Esophagus muscularis mucosa (tissue), 4 donors: Measurements from ENCODE around the gene CD22. TPM values are rescaled to one million over a fixed set of nuclear protein-coding genes. Genes with fewer than 3 reads are reported as not detected.

Experiments
- DNase-seq: peaks from one replicate; pipeline ENCODE4 v3.0.0-alpha.2; 2017; ENCODE audit errors: extremely low spot score
- H3K27ac ChIP-seq, 4 donors: fragments of 200-600 bp; sonication (generic); replicated peaks in 1 of 4; 1 replicate in 3 of 4; 2 replicates in 1 of 4; pipeline ENCODE4 v1.5.1; 2016 to 2019; ENCODE audit warnings: mild to moderate bottlenecking in 1 of 4
- H3K27me3 ChIP-seq, 4 donors: fragments of 200-600 bp; sonication (generic); one replicate each; pipeline versions ENCODE4 v1.5.1 to v1.6.0; 2016 to 2019
- H3K36me3 ChIP-seq, 4 donors: fragments of 200-600 bp; sonication (generic); one replicate each; pipeline ENCODE4 v1.5.1; 2016 to 2019
- H3K4me1 ChIP-seq, 4 donors: fragments of 200-600 bp; sonication (generic); one replicate each; pipeline ENCODE4 v1.5.1; 2016 to 2019
- H3K4me3 ChIP-seq, 4 donors: fragments of 200-600 bp; sonication (generic); 1 replicate in 2 of 4; 2 replicates in 2 of 4; pipeline ENCODE4 v1.5.1; 2016 to 2019; ENCODE audit warnings: mild to moderate bottlenecking in 4 of 4, moderate library complexity in 1 of 4
- H3K9me3 ChIP-seq, 4 donors: fragments of 200-600 bp; sonication (generic); 1 replicate in 3 of 4; 2 replicates in 1 of 4; pipeline ENCODE4 v1.5.1; 2016 to 2019
- EP300 ChIP-seq: sonication (generic); formaldehyde crosslinking; IDR thresholded peaks from one replicate; pipeline ENCODE4 v1.6.1; 2017; ENCODE audit warnings: antibody characterized with exemption
- POLR2A ChIP-seq: fragments of 450-650 bp; IDR thresholded peaks from one replicate; pipeline ENCODE4 v1.6.1; 2017; ENCODE audit warnings: antibody characterized with exemption, moderate library complexity, mild to moderate bottlenecking, low read depth
- POLR2AphosphoS5 ChIP-seq, 2 donors: sonication (generic); formaldehyde crosslinking; IDR thresholded peaks; one replicate each; pipeline ENCODE4 v1.6.1; 2017; ENCODE audit warnings: antibody characterized with exemption in 2 of 2
- WGBS: methylation state at CpG from one replicate; pipeline ENCODE4 v1.1.5; 2018; 5-methylcytosine and 5-hydroxymethylcytosine counted together
- intact Hi-C: fragments of 100-400 bp; cut with DNase I; formaldehyde crosslinking; loops from one replicate; pipeline ENCODE4 v1.15.1; 2023
- total RNA-seq, 4 donors: library from RNA; depleted of rRNA; stranded (reverse); fragments of >200 nt; gene quantifications; one replicate each; pipeline versions ENCODE4 v1.1.0 to v1.2.1, GENCODE V29; 2016
- TF ChIP-seq, protein P1 (sequence below), 3 experiments: fragments of 200-600 bp in 2 of 3; fragments of 450-650 bp in 1 of 3; sonication (generic) in 2 of 3; IDR thresholded peaks; one replicate each; pipeline ENCODE4 v1.5.1; 2017 to 2019; ENCODE audit warnings: antibody characterized with exemption in 3 of 3, mild to moderate bottlenecking in 2 of 3, moderate library complexity in 1 of 3

Gene CD22
- total RNA-seq, 4 donors from 2014 or later, result 2.3 to 12.5 (median 3.7) TPM

DNA sequence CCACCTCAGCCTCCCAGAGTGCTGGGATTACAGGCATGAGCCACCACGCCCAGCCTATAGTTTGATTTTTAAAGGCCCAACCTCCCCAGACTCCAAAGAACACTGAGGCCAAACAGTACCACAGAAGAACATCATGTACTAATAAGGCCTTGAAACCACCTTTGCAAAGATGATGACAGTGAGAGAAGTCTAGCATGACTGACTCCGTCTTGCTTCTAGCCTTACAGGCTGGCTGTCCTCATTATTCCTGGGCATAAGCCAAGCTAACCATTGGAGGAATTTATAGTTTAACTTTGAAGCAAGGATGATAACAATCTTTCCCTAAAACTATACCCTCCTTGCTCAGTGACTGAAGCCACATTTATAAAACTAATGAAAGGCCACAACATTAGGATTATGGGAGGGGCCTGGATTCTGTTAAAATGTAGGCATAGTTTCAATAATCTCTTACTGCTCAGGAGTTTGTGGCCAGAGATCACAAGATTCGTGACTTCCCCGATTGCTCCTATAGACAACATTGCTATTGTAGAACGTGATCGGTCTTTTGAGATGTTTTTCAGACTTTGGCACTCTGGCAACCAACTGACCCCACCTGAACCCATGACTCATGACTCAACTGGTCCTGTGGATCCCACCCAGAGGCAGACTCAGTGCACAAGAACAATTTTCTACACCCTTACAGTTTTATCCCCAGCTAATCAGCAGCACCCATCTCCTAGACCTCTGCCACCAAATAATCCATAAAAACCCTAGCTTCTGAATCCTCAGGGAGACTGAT, 59.5 kb downstream of the CD22 start:
- Histone ChIP-seq H3K9me3 (no peaks in the 10 kb centered on the region), H3K27ac (no peak overlapping the region), H3K36me3 (no peaks in the 10 kb centered on the region), H3K4me1 (no peaks in the 10 kb centered on the region), H3K27me3 (peaks cover 0 to 14% (median 0%) of the 10 kb centered on the region in 4 donors), H3K4me3 (no peak overlapping the region)
- no peak for TF ChIP-seq EP300
- no peak for TF ChIP-seq POLR2AphosphoS5 (IDR thresholded peaks at IDR 0.05)
- no peak for TF ChIP-seq POLR2A
- TF ChIP-seq, protein P1, sequence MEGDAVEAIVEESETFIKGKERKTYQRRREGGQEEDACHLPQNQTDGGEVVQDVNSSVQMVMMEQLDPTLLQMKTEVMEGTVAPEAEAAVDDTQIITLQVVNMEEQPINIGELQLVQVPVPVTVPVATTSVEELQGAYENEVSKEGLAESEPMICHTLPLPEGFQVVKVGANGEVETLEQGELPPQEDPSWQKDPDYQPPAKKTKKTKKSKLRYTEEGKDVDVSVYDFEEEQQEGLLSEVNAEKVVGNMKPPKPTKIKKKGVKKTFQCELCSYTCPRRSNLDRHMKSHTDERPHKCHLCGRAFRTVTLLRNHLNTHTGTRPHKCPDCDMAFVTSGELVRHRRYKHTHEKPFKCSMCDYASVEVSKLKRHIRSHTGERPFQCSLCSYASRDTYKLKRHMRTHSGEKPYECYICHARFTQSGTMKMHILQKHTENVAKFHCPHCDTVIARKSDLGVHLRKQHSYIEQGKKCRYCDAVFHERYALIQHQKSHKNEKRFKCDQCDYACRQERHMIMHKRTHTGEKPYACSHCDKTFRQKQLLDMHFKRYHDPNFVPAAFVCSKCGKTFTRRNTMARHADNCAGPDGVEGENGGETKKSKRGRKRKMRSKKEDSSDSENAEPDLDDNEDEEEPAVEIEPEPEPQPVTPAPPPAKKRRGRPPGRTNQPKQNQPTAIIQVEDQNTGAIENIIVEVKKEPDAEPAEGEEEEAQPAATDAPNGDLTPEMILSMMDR (IDR thresholded peaks at IDR 0.05), result no peak
- WGBS, result 76% methylated on average over 6 of the region's 6 CpGs
- intact Hi-C loops, result no loop called here
- peak; percentile 91 for DNase-seq

DNA sequence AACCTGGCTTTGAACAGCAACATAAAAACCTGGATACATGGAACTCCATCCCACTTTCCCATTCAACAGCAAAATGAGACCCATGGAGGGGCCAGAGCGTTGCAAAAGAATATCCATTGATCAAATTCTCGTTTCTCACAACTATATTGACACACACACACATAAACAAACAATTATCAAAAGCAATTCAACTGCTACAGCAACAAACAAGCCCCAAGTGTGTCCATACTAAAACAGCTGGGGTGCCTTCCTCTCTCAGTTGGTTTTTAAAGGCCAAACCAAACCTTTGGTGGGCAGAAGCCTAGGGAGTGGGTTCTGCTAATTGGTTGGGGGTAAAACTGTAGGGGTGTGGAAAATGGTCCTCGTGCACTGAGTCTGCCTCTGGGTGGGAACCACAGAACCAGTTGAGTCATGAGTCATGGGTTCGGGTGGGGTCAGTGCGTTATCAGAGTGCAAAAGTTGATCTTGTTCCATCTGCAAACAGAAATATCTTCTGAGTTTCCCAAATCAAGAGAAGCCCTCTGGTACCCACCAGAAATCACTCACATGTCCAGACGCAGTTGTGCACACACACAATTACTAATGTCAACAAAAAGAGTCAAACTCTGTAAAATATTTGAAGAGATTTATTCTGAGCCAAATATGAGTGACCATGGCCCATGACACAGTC, 60.3 kb downstream of the CD22 start:
- Histone ChIP-seq H3K27me3 (peaks cover 0 to 10% (median 0%) of the 10 kb centered on the region in 4 donors), H3K27ac (no peak overlapping the region), H3K4me1 (no peaks in the 10 kb centered on the region), H3K36me3 (no peaks in the 10 kb centered on the region), H3K9me3 (no peaks in the 10 kb centered on the region), H3K4me3 (no peak overlapping the region)
- peak; percentile 72 for DNase-seq
- TF ChIP-seq POLR2A, result no peak
- no peak for TF ChIP-seq EP300
- TF ChIP-seq POLR2AphosphoS5 (IDR thresholded peaks at IDR 0.05), result no peak
- intact Hi-C loops, result no loop called here
- WGBS, result 57% methylated on average over 6 of the region's 6 CpGs

DNA sequence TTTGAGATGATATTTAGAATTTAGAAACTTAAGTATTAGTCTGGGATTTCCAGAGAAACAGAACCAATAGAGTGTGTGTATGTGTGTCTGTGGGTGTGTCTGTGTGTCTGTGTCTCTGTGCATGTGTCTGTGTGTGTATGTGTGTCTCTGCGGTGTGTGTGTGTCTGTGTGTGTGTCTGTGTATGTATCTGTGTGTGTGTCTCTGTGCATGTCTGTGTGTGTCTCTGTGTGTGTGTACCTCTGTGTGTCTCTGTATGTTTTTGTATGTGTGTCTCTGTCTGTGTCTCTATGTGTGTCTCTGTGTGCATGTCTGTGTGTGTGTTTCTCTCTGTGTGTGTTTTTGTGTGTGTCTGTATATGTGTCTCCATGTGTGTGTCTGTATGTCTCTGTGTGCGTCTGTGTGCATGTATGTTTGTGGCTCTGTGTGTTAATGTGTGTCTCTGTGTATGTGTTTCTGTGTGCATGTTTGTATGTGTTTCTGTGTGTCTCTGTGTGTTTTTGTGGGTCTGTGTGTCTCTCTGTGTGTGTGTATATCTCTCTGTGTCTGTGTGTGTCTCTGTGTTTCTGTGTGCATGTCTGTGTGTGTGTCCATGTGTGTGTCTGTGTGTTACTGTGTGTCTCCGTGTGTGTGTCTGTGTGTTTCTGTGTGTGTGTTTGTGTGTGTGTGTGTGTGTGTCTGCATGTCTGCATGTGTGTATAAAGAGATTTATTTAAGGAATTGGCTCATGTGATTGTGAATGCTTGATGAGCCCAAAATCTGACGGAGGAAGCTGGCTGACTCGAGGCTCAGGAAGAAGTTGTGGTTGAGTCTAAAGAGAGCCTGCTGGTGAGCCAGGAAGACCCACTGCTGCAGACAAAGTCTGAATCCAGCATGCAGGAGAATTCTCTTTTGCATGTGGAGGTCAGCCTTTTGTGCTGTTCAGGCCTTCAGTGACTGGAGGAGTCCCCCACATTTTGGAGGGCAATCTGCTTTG, 64.0 kb downstream of the CD22 start:
- intact Hi-C loops, result no loop called here
- H3K9me3 ChIP-seq, result no peaks in the 10 kb centered on the region
- 59% methylated on average over 5 of the region's 5 CpGs for WGBS
- H3K4me1 ChIP-seq, result no peaks in the 10 kb centered on the region
- no peak for TF ChIP-seq POLR2A
- TF ChIP-seq EP300, result no peak
- TF ChIP-seq, protein P1 (IDR thresholded peaks at IDR 0.05), result no peak
- TF ChIP-seq POLR2AphosphoS5 (IDR thresholded peaks at IDR 0.05), result no peak
- H3K27ac ChIP-seq, result no peak overlapping the region
- no peak overlapping the region for H3K4me3 ChIP-seq
- H3K36me3 ChIP-seq, result no peaks in the 10 kb centered on the region
- H3K27me3 ChIP-seq, result peaks cover 0 to 9% (median 0%) of the 10 kb centered on the region in 4 donors
- peak; percentile 37 for DNase-seq

DNA sequence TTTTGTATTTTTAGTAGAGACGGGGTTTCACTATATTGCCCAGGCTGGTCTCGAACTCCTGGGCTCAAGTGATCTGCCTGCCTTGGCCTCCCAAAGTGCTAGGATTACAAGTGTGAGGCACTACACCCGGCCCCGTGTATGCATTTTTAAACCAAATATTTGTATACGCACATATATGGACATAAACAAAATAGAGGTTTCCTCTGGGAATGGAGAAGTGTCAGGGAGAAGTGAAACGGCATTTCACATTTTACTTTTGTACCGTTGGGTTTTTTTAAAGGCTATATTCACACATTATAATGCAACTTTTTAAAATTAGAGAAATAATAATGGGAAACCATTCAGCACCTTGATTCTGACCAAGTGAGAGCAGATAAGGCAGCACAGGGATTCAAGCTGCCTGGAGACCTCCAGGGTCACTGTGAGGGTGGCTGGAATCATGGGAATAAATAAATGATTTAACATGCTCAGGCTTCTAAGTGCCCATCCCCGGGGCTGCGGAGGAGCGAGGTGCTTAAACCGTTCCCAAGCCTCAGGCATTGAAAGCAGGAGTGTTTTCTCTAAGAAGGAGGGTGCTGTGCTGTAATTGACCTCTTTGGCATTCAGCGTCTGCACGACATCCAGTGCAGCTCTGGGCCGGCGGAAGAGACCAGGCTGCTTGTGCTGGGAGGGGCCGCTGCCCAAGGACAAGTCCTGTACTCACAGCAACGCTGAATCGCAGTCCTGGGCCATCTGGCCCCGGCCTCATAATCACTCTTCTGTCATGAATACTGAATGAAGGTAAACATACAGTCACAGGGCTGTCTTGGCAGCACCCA, 66.6 kb downstream of the CD22 start:
- TF ChIP-seq EP300 (no peak), POLR2A (no peak), POLR2AphosphoS5 (IDR thresholded peaks at IDR 0.05) (no peak)
- TF ChIP-seq, protein P1 (IDR thresholded peaks at IDR 0.05), result no peak
- no peak overlapping the region for H3K27ac ChIP-seq
- WGBS, result 55% methylated on average over 11 of the region's 19 CpGs
- H3K36me3 ChIP-seq, result no peaks in the 10 kb centered on the region
- H3K4me1 ChIP-seq, result no peaks in the 10 kb centered on the region
- H3K27me3 ChIP-seq, result peaks cover 0 to 18% (median 0%) of the 10 kb centered on the region in 4 donors
- intact Hi-C loops, result no loop called here
- H3K9me3 ChIP-seq, result no peaks in the 10 kb centered on the region
- H3K4me3 ChIP-seq, result no peak overlapping the region
- no peak for DNase-seq
